Spleen (tissue), 11 donors: ENCODE measurements around the gene RHOBTB1. TPM values are rescaled to one million over a fixed set of nuclear protein-coding genes. Genes with fewer than 3 reads are reported as not detected.

ENCODE experiments used
- DNase-seq: peaks from one replicate; pipeline ENCODE4 v3.0.0-alpha.2; 2020
- H3K27ac ChIP-seq, 8 donors: fragments of 200-600 bp; sonication (generic) in 7 of 8; 1 replicate in 4 of 8; 2 replicates in 4 of 8; pipeline versions ENCODE4 v1.5.0 to v1.8.0; 2016 to 2021; ENCODE audit warnings: inconsistent platforms in 4 of 8, mild to moderate bottlenecking in 4 of 8, moderate library complexity in 1 of 8
- H3K27me3 ChIP-seq, 7 donors: fragments of 200-600 bp; sonication (generic) in 6 of 7; replicated peaks in 1 of 7; 1 replicate in 4 of 7; 2 replicates in 3 of 7; pipeline versions ENCODE4 v1.5.0 to v1.8.0; 2016 to 2021; ENCODE audit warnings: inconsistent platforms in 3 of 7, mild to moderate bottlenecking in 1 of 7
- H3K36me3 ChIP-seq, 6 donors: fragments of 200-600 bp; sonication (generic) in 5 of 6; 1 replicate in 4 of 6; 2 replicates in 2 of 6; pipeline versions ENCODE4 v1.5.0 to v1.8.0; 2016 to 2021; ENCODE audit warnings: inconsistent platforms in 2 of 6
- H3K4me1 ChIP-seq, 6 donors: fragments of 200-600 bp; sonication (generic) in 5 of 6; 1 replicate in 3 of 6; 2 replicates in 3 of 6; pipeline versions ENCODE4 v1.5.0 to v1.8.0; 2016 to 2021; ENCODE audit warnings: inconsistent platforms in 3 of 6
- H3K4me3 ChIP-seq, 8 donors: fragments of 200-600 bp; sonication (generic) in 7 of 8; 1 replicate in 4 of 8; 2 replicates in 4 of 8; pipeline versions ENCODE4 v1.5.0 to v1.8.0; 2016 to 2021; ENCODE audit warnings: inconsistent platforms in 4 of 8, mild to moderate bottlenecking in 4 of 8, moderate library complexity in 2 of 8
- H3K9me3 ChIP-seq, 8 donors: fragments of 200-600 bp; sonication (generic) in 7 of 8; 1 replicate in 4 of 8; 2 replicates in 4 of 8; pipeline versions ENCODE4 v1.5.0 to v1.8.0; 2016 to 2021; ENCODE audit warnings: inconsistent platforms in 4 of 8
- CTCF ChIP-seq, 11 experiments: fragments of 200-600 bp in 7 of 11; fragments of 450-650 bp in 4 of 11; sonication (generic) in 4 of 11; IDR thresholded peaks in 8 of 11; conservative IDR thresholded peaks in 3 of 11; 1 replicate in 7 of 11; 2 replicates in 4 of 11; pipeline versions ENCODE4 v1.4.0 to v1.8.0; 2016 to 2021; ENCODE audit warnings: antibody characterized with exemption in 11 of 11, inconsistent platforms in 4 of 11, mild to moderate bottlenecking in 1 of 11
- POLR2A ChIP-seq, 3 donors: fragments of 450-650 bp; IDR thresholded peaks; one replicate each; pipeline ENCODE4 v1.5.1; 2017; ENCODE audit warnings: antibody characterized with exemption in 3 of 3, mild to moderate bottlenecking in 1 of 3
- POLR2AphosphoS5 ChIP-seq, 3 donors: sonication (generic); formaldehyde crosslinking; IDR thresholded peaks; one replicate each; pipeline ENCODE4 v1.5.1; 2017; ENCODE audit warnings: antibody characterized with exemption in 3 of 3
- WGBS, 5 donors: extraction: QIAGEN DNeasy Blood & Tissue Kit in 3 of 5; methylation state at CpG; one replicate each; pipeline versions ENCODE4 v1.1.5 to v1.1.7; 2013 to 2018; 5-methylcytosine and 5-hydroxymethylcytosine counted together
- intact Hi-C: fragments of 100-400 bp; cut with DNase I; formaldehyde crosslinking; loops from one replicate; pipeline ENCODE4 v1.15.0; 2023; ENCODE audit warnings: low total_unique reads
- polyA plus RNA-seq, 3 donors: library from polyadenylated mRNA; stranded (reverse); fragments of 200-250 nt; gene quantifications; one replicate each; pipeline ENCODE4 v1.2.1, GENCODE V29; 2013
- total RNA-seq, 7 donors: library from RNA; depleted of rRNA in 3 of 7; stranded (reverse); fragments of >200 nt in 3 of 7; fragmentation: NEBNext Ultra II Directional in 4 of 7; extraction: Animal tissue kit (Norgen Biotek cat#: 25700) in 4 of 7; gene quantifications; one replicate each; pipeline versions ENCODE4 v1.1.0 to v1.2.1, GENCODE V29; 2016 to 2021
- donor health status: healthy with polysubstance abuse.
- donor health status: DM: no; HTN: no; CAD: no; lungs with moderate emphysema.
- donor health status: DM: no; HTN: no; CAD: no.
- donor health status: Bipolar disorder and iron deficiency.
- donor health status: healthy.
- donor health status: DM: no; HTN: no; CAD: no.
- donor health status: DM: yes; HTN: yes; CAD: no.

RHOBTB1 gene
- total and polyA plus RNA-seq, 10 donors, result 4.9 to 49.2 (median 20.6) TPM

DNA sequence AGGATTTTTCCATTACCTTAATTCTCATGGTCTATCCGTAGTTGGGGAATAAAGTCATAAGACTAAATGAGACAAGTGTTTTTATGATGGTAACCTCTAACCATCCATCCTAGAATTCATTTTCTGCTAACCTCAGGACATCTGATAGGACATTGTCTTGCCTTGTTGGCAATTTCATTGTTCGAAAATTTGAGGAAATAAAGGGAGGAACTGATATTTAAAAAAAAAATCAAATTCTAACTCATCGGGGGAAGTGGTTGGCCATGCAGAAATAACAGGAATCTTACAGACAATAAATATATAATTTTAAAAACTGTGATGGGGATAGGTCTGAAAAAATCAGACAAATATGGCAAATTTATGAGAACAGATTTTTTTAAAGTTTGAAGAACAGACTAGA is 21.7 kb upstream of the RHOBTB1 start:
- Histone ChIP-seq H3K27ac (peak overlapping the region in 1 of 8 donors; percentile 24), H3K36me3 (no peaks in the 10 kb centered on the region), H3K27me3 (no peaks in the 10 kb centered on the region), H3K4me1 (peaks cover 5 to 22% (median 14%) of the 10 kb centered on the region in 6 donors), H3K9me3 (no peaks in the 10 kb centered on the region), H3K4me3 (no peak overlapping the region)
- intact Hi-C loops, result loop anchor here (10.0 kb wide), 1 partner anchor 81 kb away; no protein-coding TSS in a partner anchor
- no peak for TF ChIP-seq POLR2A (IDR thresholded peaks at IDR 0.05)
- DNase-seq, result no peak
- WGBS, 5 donors, result 42 to 57% (median 52%) methylated on average over 3 of the region's 3 CpGs

DNA sequence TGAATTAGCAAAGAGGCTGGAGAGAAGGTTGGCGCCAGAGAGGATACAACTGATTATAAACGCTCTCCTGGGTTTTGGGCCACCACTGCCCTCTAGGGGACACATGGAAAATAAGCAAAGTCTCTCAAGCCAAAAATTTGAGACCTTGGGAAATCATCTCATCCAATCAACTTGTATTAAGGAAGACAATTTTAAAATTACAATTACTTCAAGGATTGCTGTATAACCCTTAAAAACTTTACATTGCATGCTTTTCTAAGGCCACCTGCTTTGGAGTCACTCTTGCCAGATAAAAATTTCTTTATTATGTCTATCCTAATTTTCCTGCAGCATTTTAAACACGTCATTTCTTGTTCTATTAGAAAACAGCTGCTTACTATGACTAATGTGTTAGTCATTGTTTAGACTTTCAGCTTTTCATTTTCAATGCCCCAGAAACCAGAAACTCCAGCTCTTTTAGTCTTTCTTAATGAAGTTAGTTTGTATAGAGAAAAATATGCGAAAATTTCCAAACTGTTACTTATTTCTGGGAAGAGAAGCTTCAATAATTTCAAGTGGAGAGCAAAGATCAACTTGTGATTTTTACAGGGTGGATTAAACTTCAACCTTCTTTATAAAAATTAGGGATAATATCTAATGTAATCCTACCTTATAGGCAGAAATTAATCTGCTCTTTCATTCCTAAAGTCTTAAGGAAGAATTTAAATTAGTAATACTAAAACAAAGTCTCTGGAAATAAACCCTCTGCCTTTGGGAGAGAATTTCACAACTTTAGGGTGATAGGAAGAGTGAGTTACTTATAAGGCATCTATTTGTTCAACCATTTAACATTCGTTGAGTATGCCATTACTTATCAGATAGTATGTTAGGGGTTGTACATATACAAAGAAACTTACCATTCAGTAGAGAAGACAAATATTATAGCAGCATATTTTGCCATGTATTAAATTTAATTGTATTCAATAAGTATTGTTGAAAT is 20.6 kb upstream of the RHOBTB1 start:
- intact Hi-C loops, result loop anchor here (5.0 to 10.0 kb wide), 2 partner anchors 80 to 147 kb away; no protein-coding TSS in a partner anchor
- no peaks in the 10 kb centered on the region for H3K36me3 ChIP-seq
- no peaks in the 10 kb centered on the region for H3K9me3 ChIP-seq
- peaks cover 5 to 22% (median 14%) of the 10 kb centered on the region in 6 donors for H3K4me1 ChIP-seq
- no peaks in the 10 kb centered on the region for H3K27me3 ChIP-seq
- TF ChIP-seq POLR2A (IDR thresholded peaks at IDR 0.05), result no peak
- peak in 10 of 11 experiments; percentile 60 to 80 (median 73) for TF ChIP-seq CTCF (IDR thresholded peaks at IDR 0.05 in 8 of 11, conservative IDR thresholded peaks at IDR 0.05 in 3 of 11)
- no peak for TF ChIP-seq POLR2AphosphoS5 (IDR thresholded peaks at IDR 0.05)
- DNase-seq, result peak; percentile 71
- peak overlapping the region in 6 of 8 donors; percentile 21 to 49 (median 35) for H3K27ac ChIP-seq
- 37 to 45% (median 40%) methylated on average over 5 of the region's 5 CpGs for WGBS, 5 donors
- no peak overlapping the region for H3K4me3 ChIP-seq

DNA sequence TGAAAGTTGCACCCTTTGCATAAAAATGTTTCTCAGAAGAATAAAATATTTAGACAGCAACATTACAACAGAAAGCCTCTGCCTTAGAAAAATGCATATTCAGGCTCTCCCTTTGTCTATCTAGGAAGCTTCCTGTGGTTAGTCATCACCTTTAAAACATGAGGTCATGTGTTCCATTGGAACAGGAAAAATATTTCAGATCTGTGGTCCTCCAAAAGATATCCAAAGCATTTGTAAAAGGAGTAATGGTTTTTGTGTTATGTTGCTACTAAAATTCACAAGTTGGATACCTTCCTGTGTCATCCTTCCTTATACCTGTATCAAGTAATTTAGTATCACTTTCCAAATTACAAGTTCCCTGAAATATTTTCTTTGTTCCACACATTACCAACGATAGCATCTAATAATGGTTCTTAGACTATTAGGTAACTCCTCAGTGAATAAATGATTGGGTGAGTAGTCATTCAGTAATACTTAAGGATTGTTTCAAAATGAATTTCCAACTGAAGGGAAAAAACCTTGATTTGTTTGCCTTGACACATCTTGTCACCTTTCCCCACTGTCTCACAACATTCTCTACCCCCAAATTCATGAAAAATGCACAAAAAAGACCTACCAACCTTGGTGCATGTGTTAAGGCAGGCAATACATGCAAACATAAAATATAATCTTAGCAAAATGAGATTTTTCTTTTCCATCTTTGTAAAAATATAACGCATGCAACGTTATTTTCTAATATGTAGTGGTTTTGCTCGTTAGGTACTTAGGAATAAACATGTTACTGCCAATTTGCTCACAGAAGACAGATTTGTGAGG is 19.7 kb upstream of the RHOBTB1 start:
- H3K36me3 ChIP-seq, result no peaks in the 10 kb centered on the region
- intact Hi-C loops, result loop anchor here (5.0 to 10.0 kb wide), 2 partner anchors 79 to 146 kb away; no protein-coding TSS in a partner anchor
- no peaks in the 10 kb centered on the region for H3K27me3 ChIP-seq
- TF ChIP-seq POLR2A (IDR thresholded peaks at IDR 0.05) (no peak), POLR2AphosphoS5 (IDR thresholded peaks at IDR 0.05) (no peak), CTCF (IDR thresholded peaks at IDR 0.05 in 8 of 11, conservative IDR thresholded peaks at IDR 0.05 in 3 of 11) (no peak)
- 24 to 33% (median 25%) methylated on average over 4 of the region's 4 CpGs for WGBS, 5 donors
- no peak overlapping the region for H3K4me3 ChIP-seq
- H3K4me1 ChIP-seq, result peaks cover 5 to 22% (median 14%) of the 10 kb centered on the region in 6 donors
- no peak for DNase-seq
- no peaks in the 10 kb centered on the region for H3K9me3 ChIP-seq
- H3K27ac ChIP-seq, result peak overlapping the region in 3 of 8 donors; percentile 21 to 49 (median 37)

DNA sequence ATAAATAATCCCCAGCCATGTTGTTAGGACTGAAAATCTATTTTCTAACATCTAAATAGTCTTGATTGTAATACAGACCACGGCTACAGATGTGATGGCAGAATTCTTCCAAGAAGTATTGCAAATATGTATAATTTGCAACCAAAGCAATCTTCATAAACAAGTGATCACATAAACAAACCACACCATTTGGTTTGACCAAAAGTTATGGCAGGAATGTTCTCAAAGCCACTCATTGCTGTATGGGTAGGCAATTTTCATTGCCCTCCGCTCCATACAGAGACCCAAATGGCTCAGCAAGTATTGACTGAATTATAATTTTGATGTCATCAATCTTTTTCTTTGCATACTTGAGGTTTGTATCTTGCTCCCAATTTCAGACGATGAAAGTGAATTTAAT is 19.0 kb upstream of the RHOBTB1 start:
- 61 to 81% (median 74%) methylated on average over 3 of the region's 3 CpGs for WGBS, 5 donors
- no peak for DNase-seq
- H3K9me3 ChIP-seq, result no peaks in the 10 kb centered on the region

More for the DNA sequence above, 19.0 kb upstream of the RHOBTB1 start:
- intact Hi-C loops, result loop anchor here (5.0 to 10.0 kb wide), 2 partner anchors 78 to 146 kb away; no protein-coding TSS in a partner anchor
- Histone ChIP-seq H3K4me1 (peaks cover 5 to 22% (median 14%) of the 10 kb centered on the region in 6 donors), H3K27me3 (no peaks in the 10 kb centered on the region), H3K27ac (no peak overlapping the region), H3K4me3 (no peak overlapping the region), H3K36me3 (no peaks in the 10 kb centered on the region)
- TF ChIP-seq CTCF (IDR thresholded peaks at IDR 0.05 in 8 of 11, conservative IDR thresholded peaks at IDR 0.05 in 3 of 11), result no peak
- TF ChIP-seq POLR2A (IDR thresholded peaks at IDR 0.05), result no peak
- TF ChIP-seq POLR2AphosphoS5 (IDR thresholded peaks at IDR 0.05), result no peak
